Activated T-cell treated with anti-CD3 and anti-CD28 coated beads for 1 hour (primary cell): Measurements from ENCODE around the gene PSME2.

Source experiments
- DNase-seq: peaks from one replicate; pipeline ENCODE4 v3.0.0-alpha.2; 2020; ENCODE audit warnings: low read depth

The PSME2 gene

GRCh38 chr14:24135834-24136683, 10.4 kb downstream of the PSME2 start, which contains the start of gene PSME1:
Gene PSME1 (plus strand): TSS chr14:24136194. CDS start chr14:24136263, 69 bp downstream.
- peak; percentile 91 for DNase-seq

- DNase-seq, result no peak
These were observed 10.9 kb downstream of the PSME2 start for GRCh38 chr14:24135584-24135833.

- no peak for DNase-seq
These were observed 12.7 kb downstream of the PSME2 start for GRCh38 chr14:24133735-24134134.

DNA sequence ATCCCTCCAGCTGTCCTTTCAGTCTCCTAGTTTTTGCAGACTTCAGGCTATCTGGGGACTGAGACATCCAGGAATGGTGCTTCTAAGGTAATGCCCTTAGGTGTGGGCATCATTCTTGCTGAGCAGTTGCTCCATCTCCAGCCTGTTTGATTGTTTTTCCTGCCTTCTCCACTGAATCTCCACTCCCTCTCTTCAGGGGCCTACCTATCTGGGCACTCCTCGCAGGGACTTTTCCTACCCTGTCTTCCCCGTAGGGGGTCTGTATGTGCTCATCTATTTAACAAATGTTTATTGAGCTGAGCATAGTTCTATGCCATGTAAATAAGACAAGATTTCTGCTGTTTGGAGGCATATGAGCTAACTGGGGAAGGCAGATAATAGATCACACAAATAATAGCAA, 13.4 kb downstream of the PSME2 start:
- no peak for DNase-seq

DNA sequence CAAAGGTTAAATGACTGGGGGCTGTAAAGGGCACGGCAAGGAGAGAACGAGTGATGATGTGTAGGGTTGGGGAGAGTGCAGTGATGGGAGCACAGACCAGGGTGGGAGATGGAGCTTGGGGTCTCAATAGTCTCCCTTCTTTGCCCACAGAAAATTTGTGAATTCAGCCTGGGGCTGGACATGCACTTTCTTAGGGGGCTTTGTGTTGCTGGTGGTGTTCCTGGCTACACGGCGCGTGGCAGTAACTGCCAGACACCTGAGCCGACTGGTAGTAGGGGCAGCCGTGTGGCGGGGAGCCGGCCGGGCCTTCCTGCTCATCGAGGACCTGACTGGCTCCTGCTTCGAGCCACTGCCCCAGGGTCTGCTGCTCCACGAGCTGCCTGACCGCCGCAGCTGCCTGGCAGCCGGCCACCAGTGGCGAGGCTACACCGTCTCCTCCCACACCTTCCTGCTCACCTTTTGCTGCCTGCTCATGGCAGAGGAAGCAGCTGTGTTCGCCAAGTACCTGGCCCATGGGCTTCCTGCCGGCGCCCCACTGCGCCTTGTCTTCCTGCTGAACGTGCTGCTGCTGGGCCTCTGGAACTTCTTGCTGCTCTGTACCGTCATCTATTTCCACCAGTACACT, 14.2 kb downstream of the PSME2 start:
- DNase-seq, result peak; percentile 24

GRCh38 chr14:24131549-24131966, 14.9 kb downstream of the PSME2 start:
- DNase-seq, result no peak

GRCh38 chr14:24130717-24131548, 15.5 kb downstream of the PSME2 start:
- no peak for DNase-seq

- DNase-seq, result no peak
These were observed 16.1 kb downstream of the PSME2 start, which contains the start of gene FITM1 for GRCh38 chr14:24130380-24130716. Gene FITM1 (plus strand): TSS chr14:24130659. CDS start chr14:24131564, 905 bp downstream.

- DNase-seq, result no peak
These were observed 16.9 kb downstream of the PSME2 start for GRCh38 chr14:24129410-24129998.

DNA sequence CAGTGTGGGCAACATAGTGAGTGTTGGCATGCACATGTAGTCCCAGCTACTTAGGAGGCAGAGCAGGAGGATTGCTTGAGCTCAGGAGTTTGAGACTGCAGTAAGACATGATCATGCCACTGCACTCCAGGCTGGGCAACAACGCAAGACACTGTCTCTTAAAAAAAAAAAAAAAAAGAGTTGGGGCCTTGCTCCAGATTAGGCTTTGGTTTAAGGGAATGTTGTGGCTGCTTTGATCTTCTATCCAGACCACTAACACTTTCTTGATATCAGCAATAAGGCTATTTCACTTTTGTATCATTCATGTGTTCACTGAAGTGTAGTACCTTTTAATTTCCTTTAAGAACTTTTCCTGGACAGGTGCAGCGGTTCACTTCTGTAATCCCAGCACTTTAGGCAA, 18.7 kb downstream of the PSME2 start:
- DNase-seq, result no peak

DNA sequence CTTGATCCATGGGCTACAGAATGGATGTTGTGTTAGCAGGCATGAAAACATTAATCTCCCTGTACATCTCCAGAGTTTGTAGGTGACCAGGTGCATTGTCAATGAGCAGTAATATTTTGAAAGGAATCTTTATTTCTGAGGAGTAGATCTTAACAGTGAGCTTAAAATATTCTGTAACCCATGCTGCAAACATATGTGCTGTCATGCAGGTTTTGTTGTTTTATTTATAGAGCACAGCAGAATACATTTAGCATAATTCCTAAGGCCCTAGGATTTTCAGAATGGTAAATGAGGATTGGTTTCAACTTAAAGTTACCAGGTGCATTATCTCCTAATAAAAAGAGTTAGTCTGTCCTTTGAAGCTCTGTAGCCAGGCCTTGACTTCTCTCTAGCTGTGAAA, 19.5 kb downstream of the PSME2 start:
- DNase-seq, result no peak

DNA sequence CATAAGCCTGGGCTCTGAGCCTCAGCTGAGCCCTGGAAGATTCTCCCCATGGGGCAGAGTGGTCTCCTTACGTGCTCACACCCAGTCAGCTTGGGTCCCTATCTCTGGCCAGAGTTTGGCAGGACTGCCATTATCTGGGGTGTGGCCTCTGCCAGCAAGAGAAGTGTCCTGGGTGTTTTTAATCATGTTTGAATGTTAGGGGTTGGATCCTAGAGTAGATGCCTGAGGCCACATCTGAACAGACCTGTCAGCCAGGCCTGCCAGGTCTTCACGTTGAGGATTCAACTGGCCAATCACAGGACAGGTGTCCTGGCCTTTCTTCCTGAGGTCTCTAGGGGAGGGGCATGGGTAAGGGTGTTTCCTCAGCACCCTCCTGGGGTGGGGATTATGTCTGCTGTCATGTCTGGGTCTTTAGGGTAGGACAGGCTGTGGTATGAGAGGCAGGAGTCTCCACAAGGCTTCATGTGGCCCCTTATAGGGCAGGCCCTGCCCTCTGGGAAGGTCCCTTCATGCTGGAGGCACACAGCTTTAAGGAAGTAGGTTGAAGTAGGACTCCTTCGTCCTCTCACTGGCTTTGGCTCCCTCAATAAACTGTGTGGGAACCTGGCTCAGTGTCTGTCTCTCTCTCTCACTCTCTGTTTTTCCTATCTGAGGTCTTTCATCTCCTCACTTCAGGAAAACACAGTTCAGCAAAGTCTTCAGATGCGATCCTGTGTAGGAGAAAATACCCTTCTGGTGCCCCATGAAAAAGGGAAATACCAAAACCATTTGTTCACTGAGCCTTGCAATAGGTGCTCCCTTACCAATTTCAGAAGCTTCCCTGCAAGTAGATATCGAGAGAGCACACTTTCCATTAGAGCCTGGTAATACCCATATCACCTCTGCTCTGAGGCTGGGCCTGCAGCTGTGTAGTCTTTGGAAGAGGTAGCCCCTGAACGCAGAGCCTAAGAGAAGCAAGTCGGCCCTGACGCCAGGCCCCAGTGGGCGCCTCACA, 22.7 kb downstream of the PSME2 start:
- DNase-seq, result no peak

DNA sequence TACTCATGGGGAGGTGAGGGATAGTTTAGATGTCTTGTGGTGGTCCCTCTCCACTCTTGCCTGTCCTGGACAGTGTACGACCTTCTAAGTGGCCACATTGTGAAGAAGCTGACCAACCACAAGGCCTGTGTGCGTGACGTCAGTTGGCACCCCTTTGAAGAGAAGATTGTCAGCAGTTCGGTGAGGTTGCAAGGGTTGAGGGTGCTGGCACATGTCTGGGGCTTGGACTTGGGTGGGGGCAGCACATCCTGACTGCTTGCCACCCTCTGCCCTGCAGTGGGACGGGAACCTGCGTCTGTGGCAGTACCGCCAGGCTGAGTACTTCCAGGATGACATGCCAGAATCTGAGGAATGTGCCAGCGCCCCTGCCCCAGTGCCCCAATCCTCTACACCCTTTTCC, 23.5 kb downstream of the PSME2 start:
- no peak for DNase-seq

DNA sequence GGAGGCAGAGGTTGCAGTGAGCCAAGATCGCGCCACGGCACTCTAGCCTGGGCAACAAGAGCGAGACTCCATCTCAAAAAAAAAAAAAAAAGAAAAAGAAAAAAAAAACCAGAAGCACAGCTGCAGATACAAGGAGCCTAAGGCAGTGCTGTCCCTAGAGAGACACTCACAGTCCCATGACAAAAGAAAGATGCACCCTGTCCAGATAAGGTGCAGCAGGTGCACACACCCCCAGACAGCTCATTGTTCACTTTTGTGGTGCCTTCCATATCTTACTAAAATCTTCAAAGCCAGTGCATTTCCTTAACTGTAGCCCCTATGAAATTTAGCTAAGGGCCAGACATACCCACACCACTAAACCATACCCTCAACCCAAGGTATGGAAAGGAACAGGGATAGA, 24.0 kb downstream of the PSME2 start:
- DNase-seq, result no peak

DNA sequence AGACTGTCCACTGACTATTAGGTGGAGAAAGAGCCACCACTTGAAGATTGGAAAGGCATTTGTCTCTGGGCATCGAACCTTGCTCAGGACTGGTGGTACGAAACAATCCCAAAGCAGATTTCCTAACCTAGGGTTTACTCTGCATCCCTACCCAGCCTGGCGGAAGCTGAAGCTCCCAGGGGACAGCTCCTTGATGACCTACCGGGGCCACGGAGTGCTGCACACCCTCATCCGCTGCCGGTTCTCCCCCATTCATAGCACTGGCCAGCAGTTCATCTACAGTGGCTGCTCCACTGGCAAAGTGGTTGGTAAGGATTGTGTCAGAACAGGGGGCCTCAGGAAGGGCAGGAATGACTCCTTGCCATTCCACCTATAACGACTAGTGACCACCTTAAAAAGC, 25.2 kb downstream of the PSME2 start:
- no peak for DNase-seq

DNA sequence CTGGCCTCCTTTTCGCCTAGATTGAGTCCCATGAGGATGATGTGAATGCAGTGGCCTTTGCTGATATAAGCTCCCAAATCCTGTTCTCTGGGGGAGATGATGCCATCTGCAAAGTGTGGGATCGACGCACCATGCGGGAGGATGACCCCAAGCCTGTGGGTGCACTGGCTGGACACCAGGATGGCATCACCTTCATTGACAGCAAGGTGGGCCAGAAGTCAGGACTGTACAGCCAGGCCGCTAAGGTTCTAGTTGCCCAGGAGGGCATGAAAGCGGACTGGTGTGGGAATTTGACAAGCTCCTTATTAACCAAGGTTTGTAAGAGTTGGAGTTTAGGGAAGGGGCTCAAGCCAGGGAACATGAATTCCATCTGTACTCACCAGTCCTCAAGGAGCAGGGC, 26.7 kb downstream of the PSME2 start:
- DNase-seq, result no peak

- no peak for DNase-seq
These were observed 29.2 kb downstream of the PSME2 start for GRCh38 chr14:24117179-24117578.

GRCh38 chr14:24116128-24116814, 30.1 kb downstream of the PSME2 start:
- DNase-seq, result no peak

DNA sequence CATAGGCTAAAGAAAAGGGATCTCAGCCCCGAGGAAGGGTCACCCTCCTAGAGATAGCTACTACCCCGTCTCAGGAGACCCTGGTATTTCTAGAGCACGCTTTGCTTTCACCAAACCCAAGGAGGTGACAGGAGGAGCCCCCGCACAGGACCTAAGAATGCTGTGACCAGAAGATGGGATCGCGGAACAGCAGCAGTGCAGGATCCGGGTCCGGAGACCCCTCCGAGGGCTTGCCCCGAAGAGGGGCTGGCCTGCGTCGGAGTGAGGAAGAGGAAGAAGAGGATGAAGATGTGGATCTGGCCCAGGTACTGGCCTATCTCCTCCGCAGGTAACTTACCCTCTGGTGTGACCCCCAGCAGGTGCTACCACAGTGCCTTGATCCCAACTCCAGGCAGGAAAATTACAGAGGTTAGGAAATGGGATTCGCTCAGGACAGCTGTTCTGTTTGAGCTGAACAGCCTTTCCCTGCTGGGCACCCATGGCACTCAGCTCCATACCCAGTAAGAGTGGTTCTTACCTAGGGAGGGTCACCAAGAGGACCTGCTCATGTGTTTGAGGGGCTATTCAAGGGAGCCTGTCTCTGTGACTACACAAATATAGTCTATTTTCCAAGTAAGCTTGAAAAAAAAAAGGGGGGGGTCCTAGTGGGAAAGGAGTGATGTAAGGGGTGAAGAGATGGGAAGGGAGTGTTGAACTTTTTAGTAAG, 30.8 kb downstream of the PSME2 start:
- DNase-seq, result no peak
